ENCODE measurements around the gene ASPN. TPM values are rescaled to one million over a fixed set of nuclear protein-coding genes. Genes with fewer than 3 reads are reported as not detected.
A peak's percentile ranks its signal among the peaks of the same experiment; 100 is the strongest.

The ASPN gene
- total RNA-seq, 2 experiments from 2014 or later: not detected

DNA sequence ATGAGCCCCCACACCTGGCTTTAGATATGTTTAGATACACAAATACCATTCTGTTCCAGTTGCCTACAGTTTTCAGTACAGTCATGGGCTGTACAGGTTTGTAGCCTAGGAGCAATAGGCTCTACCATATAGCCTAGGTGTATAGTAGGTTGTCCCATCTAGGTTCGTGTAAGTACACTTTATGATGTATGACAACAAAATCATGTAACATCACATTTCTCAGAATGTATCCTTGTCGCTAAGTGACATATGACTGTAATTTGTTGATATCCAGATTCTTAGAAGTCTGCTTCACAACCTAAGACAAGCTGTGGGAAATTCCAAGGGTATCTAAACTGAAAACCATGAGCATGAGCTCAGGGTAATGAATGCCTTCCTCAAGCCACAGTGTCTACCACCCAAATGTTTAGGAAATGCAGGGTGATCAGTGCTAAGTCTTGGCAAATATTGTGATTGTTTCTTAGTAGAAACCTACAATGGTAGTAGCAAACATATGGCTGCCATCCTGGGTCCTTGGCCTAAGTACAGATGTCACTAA lies 45.1 kb upstream of the ASPN start:
- intact Hi-C loops (cut with micrococcal nuclease): no loop called here
- no peak for DNase-seq
- H3K4me3 Mint-ChIP-seq: no peak overlapping the region
- H3K27me3 Mint-ChIP-seq: no peaks in the 10 kb centered on the region
- no peaks in the 10 kb centered on the region for H3K36me3 Mint-ChIP-seq (ENCODE audit: low read depth)
- TF ChIP-seq, protein P1, sequence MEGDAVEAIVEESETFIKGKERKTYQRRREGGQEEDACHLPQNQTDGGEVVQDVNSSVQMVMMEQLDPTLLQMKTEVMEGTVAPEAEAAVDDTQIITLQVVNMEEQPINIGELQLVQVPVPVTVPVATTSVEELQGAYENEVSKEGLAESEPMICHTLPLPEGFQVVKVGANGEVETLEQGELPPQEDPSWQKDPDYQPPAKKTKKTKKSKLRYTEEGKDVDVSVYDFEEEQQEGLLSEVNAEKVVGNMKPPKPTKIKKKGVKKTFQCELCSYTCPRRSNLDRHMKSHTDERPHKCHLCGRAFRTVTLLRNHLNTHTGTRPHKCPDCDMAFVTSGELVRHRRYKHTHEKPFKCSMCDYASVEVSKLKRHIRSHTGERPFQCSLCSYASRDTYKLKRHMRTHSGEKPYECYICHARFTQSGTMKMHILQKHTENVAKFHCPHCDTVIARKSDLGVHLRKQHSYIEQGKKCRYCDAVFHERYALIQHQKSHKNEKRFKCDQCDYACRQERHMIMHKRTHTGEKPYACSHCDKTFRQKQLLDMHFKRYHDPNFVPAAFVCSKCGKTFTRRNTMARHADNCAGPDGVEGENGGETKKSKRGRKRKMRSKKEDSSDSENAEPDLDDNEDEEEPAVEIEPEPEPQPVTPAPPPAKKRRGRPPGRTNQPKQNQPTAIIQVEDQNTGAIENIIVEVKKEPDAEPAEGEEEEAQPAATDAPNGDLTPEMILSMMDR (IDR thresholded peaks at IDR 0.05): no peak
- ChIA-PET POLR2A (no interaction called here), CTCF (no interaction called here)
- peaks cover under 1% of the 10 kb centered on the region for H3K9me3 Mint-ChIP-seq
- ATAC-seq: peak; percentile 45
- no peak overlapping the region for H3K27ac Mint-ChIP-seq
- no peaks in the 10 kb centered on the region for H3K4me1 Mint-ChIP-seq (ENCODE audit: low read depth)

DNA sequence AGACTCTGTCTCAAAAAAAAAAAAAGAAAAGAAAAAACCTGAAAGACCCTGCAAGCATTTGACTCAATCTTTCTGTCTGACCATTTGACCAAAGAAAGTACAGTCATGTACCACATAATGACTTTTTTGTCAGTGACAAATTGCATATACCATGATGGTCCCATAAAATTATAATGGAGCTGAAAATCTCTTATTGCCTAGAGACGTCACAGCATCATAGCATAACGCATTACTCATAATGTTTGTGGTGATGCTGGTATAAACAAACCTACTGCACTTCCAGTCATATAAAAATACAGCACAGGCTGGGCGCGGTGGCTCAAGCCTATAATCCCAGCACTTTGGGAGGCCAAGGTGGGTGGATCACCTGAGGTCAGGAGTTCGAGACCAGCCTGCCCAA lies 43.0 kb upstream of the ASPN start:
- intact Hi-C loops (cut with micrococcal nuclease): no loop called here
- TF ChIP-seq, protein P1 (IDR thresholded peaks at IDR 0.05): no peak
- ChIA-PET POLR2A (no interaction called here), CTCF (no interaction called here)
- Mint-ChIP-seq H3K9me3 (no peaks in the 10 kb centered on the region), H3K27me3 (no peaks in the 10 kb centered on the region), H3K4me1 (ENCODE audit: low read depth) (no peaks in the 10 kb centered on the region), H3K36me3 (ENCODE audit: low read depth) (no peaks in the 10 kb centered on the region), H3K4me3 (no peak overlapping the region), H3K27ac (no peak overlapping the region)
- ATAC-seq: no peak
- DNase-seq: no peak

DNA sequence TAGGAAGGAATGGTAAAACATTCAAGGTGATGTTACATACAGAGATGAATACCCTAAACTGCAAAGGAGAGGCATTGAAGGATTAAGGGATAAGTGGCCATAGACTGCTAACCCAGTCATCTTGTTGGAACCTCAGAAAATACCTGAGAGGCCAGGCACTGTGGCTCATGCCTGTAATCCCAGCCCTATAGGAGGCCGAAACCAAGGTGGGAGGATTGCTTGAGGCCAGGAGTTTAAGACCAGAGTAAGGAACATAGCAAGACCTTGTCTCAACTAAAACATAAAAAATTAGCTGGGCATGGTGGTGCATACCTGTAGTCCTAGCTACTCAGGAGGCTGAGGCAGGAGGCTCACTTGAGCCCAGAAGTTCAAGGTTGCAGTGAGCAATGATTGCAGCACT lies 42.6 kb upstream of the ASPN start:
- no peak overlapping the region for H3K27ac Mint-ChIP-seq
- POLR2A ChIA-PET: no interaction called here
- no peaks in the 10 kb centered on the region for H3K27me3 Mint-ChIP-seq
- DNase-seq (no peak), ATAC-seq (no peak)
- TF ChIP-seq, protein P1 (IDR thresholded peaks at IDR 0.05): no peak
- no peak overlapping the region for H3K4me3 Mint-ChIP-seq
- no peaks in the 10 kb centered on the region for H3K4me1 Mint-ChIP-seq (ENCODE audit: low read depth)
- intact Hi-C loops (cut with micrococcal nuclease): no loop called here
- H3K36me3 Mint-ChIP-seq (ENCODE audit: low read depth): no peaks in the 10 kb centered on the region
- no peaks in the 10 kb centered on the region for H3K9me3 Mint-ChIP-seq
- CTCF ChIA-PET: no interaction called here

DNA sequence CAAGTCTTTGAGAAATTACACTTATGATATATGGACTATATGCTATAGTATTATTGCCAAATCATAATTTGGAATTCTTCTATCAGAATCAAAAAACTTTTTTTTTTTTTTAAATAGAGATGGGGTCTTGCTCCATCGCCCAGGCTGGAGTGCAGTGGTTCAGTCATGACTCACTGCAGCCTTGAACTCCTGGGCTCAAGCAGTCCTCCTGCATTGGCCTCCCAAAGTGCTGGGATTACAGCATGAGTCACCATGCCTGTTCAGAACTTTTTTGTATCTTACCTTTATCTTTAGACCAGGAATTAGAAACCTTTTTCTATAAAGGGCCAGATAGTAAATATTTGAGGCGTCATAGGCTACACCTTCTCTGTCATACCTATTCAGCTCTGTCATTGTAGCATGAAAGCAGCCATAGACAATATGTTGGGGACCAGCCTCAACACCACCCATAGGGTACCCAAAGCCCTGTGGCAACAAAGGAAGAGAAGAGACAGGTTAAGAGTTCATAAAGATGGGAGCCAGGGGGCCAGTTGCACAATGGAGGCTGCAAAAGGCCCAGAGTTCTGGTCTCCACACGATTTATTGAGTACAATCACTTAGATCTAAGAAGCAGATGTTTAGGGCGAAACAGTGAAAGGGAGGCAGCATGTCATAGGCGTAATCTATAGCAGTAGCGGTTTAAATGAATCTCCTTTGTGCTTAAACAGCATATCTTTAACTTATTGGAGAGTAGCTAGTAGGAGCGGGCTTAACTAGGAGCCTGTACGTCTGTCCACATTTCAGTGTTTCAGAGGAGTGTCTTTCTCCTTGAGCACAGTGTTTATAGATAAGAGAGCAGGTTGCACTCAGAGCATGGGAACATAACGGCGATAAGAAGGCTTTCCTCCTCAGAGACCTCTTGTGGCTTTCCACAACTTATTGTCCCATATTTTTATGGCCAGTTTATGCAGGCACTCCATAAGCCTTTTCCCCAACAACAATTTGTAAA lies 41.0 kb upstream of the ASPN start:
- intact Hi-C loops (cut with micrococcal nuclease): no loop called here
- Mint-ChIP-seq H3K4me1 (ENCODE audit: low read depth) (no peaks in the 10 kb centered on the region), H3K27ac (no peak overlapping the region), H3K9me3 (no peaks in the 10 kb centered on the region), H3K36me3 (ENCODE audit: low read depth) (no peaks in the 10 kb centered on the region), H3K27me3 (no peaks in the 10 kb centered on the region), H3K4me3 (no peak overlapping the region)
- ChIA-PET POLR2A (no interaction called here), CTCF (no interaction called here)
- DNase-seq (no peak), ATAC-seq (no peak)
- TF ChIP-seq, protein P1 (IDR thresholded peaks at IDR 0.05): no peak

DNA sequence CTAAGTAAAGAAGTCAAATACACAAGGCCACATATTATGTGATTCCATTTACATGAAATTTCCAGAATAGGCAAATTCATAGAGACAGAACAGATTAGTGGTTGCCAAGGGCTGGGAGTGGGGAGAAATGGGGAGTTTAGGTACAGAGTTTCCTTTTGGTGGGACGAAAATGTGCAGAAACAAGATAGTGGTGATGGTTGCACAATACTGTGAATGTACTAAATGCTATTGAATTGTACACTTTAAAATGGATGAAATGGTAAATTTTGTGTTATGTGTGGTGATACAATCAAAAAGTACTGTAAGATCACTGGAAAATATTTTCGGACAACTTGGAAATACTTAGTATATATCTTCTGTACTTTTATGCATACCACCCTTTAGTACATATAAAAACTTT lies 38.5 kb upstream of the ASPN start:
- Mint-ChIP-seq H3K27me3 (no peaks in the 10 kb centered on the region), H3K36me3 (ENCODE audit: low read depth) (no peaks in the 10 kb centered on the region), H3K4me1 (ENCODE audit: low read depth) (no peaks in the 10 kb centered on the region), H3K9me3 (no peaks in the 10 kb centered on the region), H3K27ac (no peak overlapping the region), H3K4me3 (no peak overlapping the region)
- intact Hi-C loops (cut with micrococcal nuclease): no loop called here
- ChIA-PET POLR2A (no interaction called here), CTCF (no interaction called here)
- DNase-seq (no peak), ATAC-seq (no peak)
- TF ChIP-seq, protein P1 (IDR thresholded peaks at IDR 0.05): no peak

Data from activated CD8-positive, alpha-beta T cell treated with anti-CD3 and anti-CD28 coated beads for 36 hours (primary cell).